Mesenchymal stem cell (in vitro differentiated cells and primary cell): ENCODE measurements around the gene C5orf15.

Source experiments
- DNase-seq: peaks from one replicate; pipeline ENCODE4 v3.0.0-alpha.2; 2013
- H2AFZ ChIP-seq: one replicate; pipeline ENCODE4 v1.6.1; 2013; ENCODE audit warnings: low read depth, mild to moderate bottlenecking, control low read depth, inconsistent platforms, low read length, moderate library complexity
- H2AK5ac ChIP-seq: 2 replicates; pipeline ENCODE4 v1.6.1; 2013; ENCODE audit warnings: low read length, moderate library complexity, mild to moderate bottlenecking, inconsistent platforms; ENCODE audit not compliant: severe bottlenecking
- H2BK120ac ChIP-seq: one replicate; pipeline ENCODE4 v1.6.1; 2013; ENCODE audit warnings: low read depth, mild to moderate bottlenecking, inconsistent platforms, low read length, moderate library complexity
- H2BK12ac ChIP-seq, 2 experiments: one replicate each; pipeline ENCODE4 v1.6.1; 2013; ENCODE audit warnings: inconsistent platforms in 2 of 2, low read length in 2 of 2, mild to moderate bottlenecking in 2 of 2, moderate library complexity in 2 of 2, control low read depth in 1 of 2
- H2BK15ac ChIP-seq: one replicate; pipeline ENCODE4 v1.6.1; 2013; ENCODE audit warnings: mild to moderate bottlenecking, low read depth, inconsistent platforms; ENCODE audit not compliant: poor library complexity, severe bottlenecking
- H2BK5ac ChIP-seq: 2 replicates; pipeline ENCODE4 v1.6.1; 2013; ENCODE audit warnings: low read depth, mild to moderate bottlenecking, low read length, control low read depth, inconsistent platforms; ENCODE audit not compliant: poor library complexity, severe bottlenecking
- H3K14ac ChIP-seq, 2 experiments: one replicate each; pipeline ENCODE4 v1.6.1; 2013; ENCODE audit warnings: inconsistent platforms in 2 of 2, low read length in 2 of 2, control low read depth in 1 of 2, mild to moderate bottlenecking in 1 of 2, moderate library complexity in 1 of 2
- H3K18ac ChIP-seq, 2 experiments: one replicate each; pipeline ENCODE4 v1.6.1; 2013; ENCODE audit warnings: inconsistent platforms in 2 of 2, low read length in 2 of 2, control low read depth in 1 of 2, low read depth in 1 of 2, mild to moderate bottlenecking in 1 of 2
- H3K23ac ChIP-seq, 2 experiments: one replicate each; pipeline ENCODE4 v1.6.1; 2013; ENCODE audit warnings: inconsistent platforms in 2 of 2, low read length in 2 of 2, mild to moderate bottlenecking in 2 of 2, moderate library complexity in 2 of 2, control low read depth in 1 of 2
- H3K27ac ChIP-seq: 2 replicates; pipeline ENCODE4 v1.5.1; 2013; ENCODE audit warnings: mild to moderate bottlenecking, moderate library complexity, low read length, control low read depth, inconsistent platforms; ENCODE audit not compliant: poor library complexity, severe bottlenecking
- H3K27me3 ChIP-seq, 2 experiments: 2 replicates each; pipeline versions ENCODE4 v1.6.1 to v1.7.0; 2013; ENCODE audit warnings: low read length in 2 of 2, mild to moderate bottlenecking in 2 of 2, moderate library complexity in 2 of 2, control low read depth in 1 of 2, inconsistent platforms in 1 of 2; ENCODE audit not compliant: control insufficient read depth in 1 of 2, insufficient read depth in 1 of 2
- H3K36me3 ChIP-seq, 2 experiments: 2 replicates each; pipeline versions ENCODE4 v1.6.1 to v1.7.0; 2013; ENCODE audit warnings: low read length in 2 of 2, control low read depth in 1 of 2, inconsistent platforms in 1 of 2, low read depth in 1 of 2, mild to moderate bottlenecking in 1 of 2; ENCODE audit not compliant: insufficient read depth in 2 of 2, control insufficient read depth in 1 of 2
- H3K4ac ChIP-seq, 2 experiments: one replicate each; pipeline ENCODE4 v1.6.1; 2013; ENCODE audit warnings: inconsistent platforms in 2 of 2, low read length in 2 of 2, mild to moderate bottlenecking in 2 of 2, moderate library complexity in 2 of 2, control low read depth in 1 of 2, low read depth in 1 of 2
- H3K4me1 ChIP-seq: 2 replicates; pipeline ENCODE4 v1.6.1; 2013; ENCODE audit warnings: low read depth, low read length, control low read depth; ENCODE audit not compliant: control insufficient read depth, insufficient read depth
- H3K4me2 ChIP-seq: 2 replicates; pipeline ENCODE4 v1.6.1; 2013; ENCODE audit warnings: low read length, mild to moderate bottlenecking, inconsistent platforms; ENCODE audit not compliant: poor library complexity, severe bottlenecking
- H3K4me3 ChIP-seq, 2 experiments: 2 replicates each; pipeline versions ENCODE4 v1.5.1 to v1.7.0; 2013; ENCODE audit warnings: low read length in 2 of 2, mild to moderate bottlenecking in 2 of 2, control low read depth in 1 of 2, low read depth in 1 of 2; ENCODE audit not compliant: insufficient read depth in 1 of 2
- H3K79me1 ChIP-seq: replicated peaks from 2 replicates; pipeline ENCODE4 v1.6.1; 2013; ENCODE audit warnings: mild to moderate bottlenecking, control low read depth, low read length, inconsistent platforms; ENCODE audit not compliant: poor library complexity, severe bottlenecking
- H3K9ac ChIP-seq: 2 replicates; pipeline ENCODE4 v1.7.0; 2013; ENCODE audit warnings: mild to moderate bottlenecking, low read length, moderate library complexity
- H3K9me3 ChIP-seq: 2 replicates; pipeline ENCODE4 v1.7.0; 2013; ENCODE audit warnings: mild to moderate bottlenecking, low read length; ENCODE audit not compliant: control insufficient read depth
- H4K8ac ChIP-seq: one replicate; pipeline ENCODE4 v1.6.1; 2013; ENCODE audit warnings: inconsistent platforms, mild to moderate bottlenecking, low read length, moderate library complexity
- H4K91ac ChIP-seq: one replicate; pipeline ENCODE4 v1.6.1; 2013; ENCODE audit warnings: mild to moderate bottlenecking, low read length, inconsistent platforms
- WGBS: methylation state at CpG from one replicate; pipeline ENCODE4 v1.1.7; 2013; ENCODE audit warnings: mixed read lengths; 5-methylcytosine and 5-hydroxymethylcytosine counted together

The C5orf15 gene

DNA sequence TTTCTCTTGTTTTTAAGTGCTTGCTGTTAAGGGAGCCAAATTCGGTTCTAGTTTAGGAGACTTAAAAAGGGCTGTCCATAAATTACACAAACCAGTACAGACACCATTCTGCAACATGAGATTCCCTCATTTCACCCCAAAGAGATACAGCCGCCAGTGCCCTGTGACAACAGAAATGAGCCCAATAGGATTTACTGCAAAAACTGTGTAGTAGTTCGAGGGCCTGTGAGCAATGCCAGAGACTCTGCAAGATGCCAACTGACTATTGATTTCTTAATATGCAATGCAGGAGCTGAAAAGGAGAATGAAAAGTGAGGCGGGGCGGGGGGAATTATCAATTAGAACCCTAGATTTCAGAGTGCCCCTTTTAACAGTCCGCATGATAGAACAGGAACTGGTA is 5.7 kb upstream of the C5orf15 start:
- Histone ChIP-seq H3K4me3 (no peak overlapping the region), H3K14ac (no peak overlapping the region), H3K4ac (no peak overlapping the region), H2AK5ac (no peak overlapping the region), H3K27me3 (no peaks in the 10 kb centered on the region), H2BK15ac (no peak overlapping the region), H3K18ac (no peak overlapping the region), H3K9ac (no peak overlapping the region), H3K36me3 (peaks cover 27 to 68% of the 10 kb centered on the region in 2 experiments), H3K27ac (no peak overlapping the region), H4K8ac (no peak overlapping the region), H3K4me2 (no peak overlapping the region), H3K4me1 (peaks cover 13% of the 10 kb centered on the region), H3K79me1 (peaks cover 10% of the 10 kb centered on the region), H2AFZ (no peak overlapping the region), H2BK120ac (no peak overlapping the region), H2BK12ac (no peak overlapping the region), H4K91ac (no peak overlapping the region), H3K23ac (no peak overlapping the region), H3K9me3 (no peaks in the 10 kb centered on the region), H2BK5ac (no peak overlapping the region)
- WGBS, result 97% methylated on average over 6 of the region's 6 CpGs
- no peak for DNase-seq

DNA sequence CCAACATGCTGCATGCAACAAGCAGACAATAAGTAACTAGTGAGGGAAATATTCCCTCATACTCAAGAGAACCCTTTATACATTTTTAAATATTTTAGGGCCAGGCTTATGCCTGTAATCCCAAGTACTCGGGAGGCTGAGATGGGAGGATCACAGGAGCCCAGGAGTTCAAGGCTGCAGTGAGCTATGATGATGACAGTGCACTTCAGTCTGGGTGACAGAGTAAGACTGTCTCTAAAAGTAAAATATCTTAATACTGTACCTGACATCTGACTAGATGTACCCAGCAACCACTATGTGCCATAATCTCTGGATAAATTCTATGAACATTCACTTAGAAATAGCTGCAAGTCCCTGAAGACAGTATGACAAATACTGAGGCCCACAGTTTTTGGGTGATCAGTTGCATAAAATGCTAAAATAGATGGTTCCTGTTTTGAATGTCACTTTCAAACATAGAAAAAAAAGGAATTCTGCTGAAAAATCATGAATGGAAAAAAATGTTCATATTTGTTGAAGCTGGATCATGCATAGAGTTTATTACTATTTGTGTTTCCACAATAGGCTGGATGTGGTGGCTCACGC is 2.0 kb upstream of the C5orf15 start:
- Histone ChIP-seq H3K18ac (no peak overlapping the region), H2AFZ (no peak overlapping the region), H3K4me2 (no peak overlapping the region), H3K27me3 (no peaks in the 10 kb centered on the region), H3K9me3 (no peaks in the 10 kb centered on the region), H3K27ac (peak overlapping the region; percentile 98), H2BK12ac (no peak overlapping the region), H3K4me1 (peaks cover 11% of the 10 kb centered on the region), H3K4ac (no peak overlapping the region), H3K36me3 (peaks cover 16 to 43% of the 10 kb centered on the region in 2 experiments), H3K9ac (peak overlapping the region; percentile 9), H4K91ac (no peak overlapping the region), H2BK5ac (peak overlapping the region; percentile 73), H4K8ac (no peak overlapping the region), H3K23ac (no peak overlapping the region), H2AK5ac (peak overlapping the region; percentile 75), H3K79me1 (peaks cover 8% of the 10 kb centered on the region), H2BK120ac (no peak overlapping the region), H2BK15ac (no peak overlapping the region), H3K4me3 (no peak overlapping the region), H3K14ac (no peak overlapping the region)
- no peak for DNase-seq
- WGBS, result 89% methylated on average over 1 of the region's 2 CpGs

GRCh38 chr5:133969654-133970324 is 1.4 kb upstream of the C5orf15 start:
- Histone ChIP-seq H3K23ac (no peak overlapping the region), H3K27me3 (no peaks in the 10 kb centered on the region), H2BK5ac (peak overlapping the region; percentile 80), H4K91ac (no peak overlapping the region), H4K8ac (no peak overlapping the region), H3K36me3 (peaks cover 13 to 38% of the 10 kb centered on the region in 2 experiments), H3K79me1 (peaks cover 8% of the 10 kb centered on the region), H2BK15ac (no peak overlapping the region), H2AK5ac (peak overlapping the region; percentile 90), H3K27ac (peak overlapping the region; percentile 98), H2BK120ac (no peak overlapping the region), H3K9ac (peak overlapping the region; percentile 99), H3K4me2 (peak overlapping the region; percentile 49), H3K4me1 (peaks cover 11% of the 10 kb centered on the region), H3K4ac (no peak overlapping the region), H3K18ac (no peak overlapping the region), H3K9me3 (no peaks in the 10 kb centered on the region), H3K4me3 (peak overlapping the region in 1 of 2 experiments; percentile 98), H3K14ac (no peak overlapping the region), H2BK12ac (no peak overlapping the region), H2AFZ (no peak overlapping the region)
- WGBS, result 70% methylated on average over 7 of the region's 7 CpGs
- peak; percentile 87 for DNase-seq

- H3K27ac ChIP-seq, result peak overlapping the region; percentile 84
- H4K8ac ChIP-seq, result peak overlapping the region; percentile 83
- peaks cover 3% of the 10 kb centered on the region for H3K79me1 ChIP-seq
- peak overlapping the region; percentile 96 for H2AFZ ChIP-seq
- H3K9ac ChIP-seq, result peak overlapping the region; percentile 99
- H2BK12ac ChIP-seq, result peak overlapping the region; percentile 10 to 25
- no peaks in the 10 kb centered on the region for H3K27me3 ChIP-seq
- DNase-seq, result peak; percentile 90
- peak overlapping the region; percentile 24 to 87 for H3K4ac ChIP-seq
- H3K36me3 ChIP-seq, result peaks cover 9 to 24% of the 10 kb centered on the region in 2 experiments
- WGBS, result 8% methylated on average over 12 of the region's 12 CpGs
- H3K4me1 ChIP-seq, result peaks cover 11% of the 10 kb centered on the region
- H3K14ac ChIP-seq, result peak overlapping the region in 1 of 2 experiments; percentile 97
- peak overlapping the region; percentile 6 for H2BK15ac ChIP-seq
- peak overlapping the region; percentile 87 for H3K4me2 ChIP-seq
- peak overlapping the region in 1 of 2 experiments; percentile 23 for H3K18ac ChIP-seq
- H3K9me3 ChIP-seq, result no peaks in the 10 kb centered on the region
- peak overlapping the region; percentile 48 for H4K91ac ChIP-seq
- H3K4me3 ChIP-seq, result peak overlapping the region; percentile 88 to 98
- H2BK5ac ChIP-seq, result peak overlapping the region; percentile 85
- H3K23ac ChIP-seq, result peak overlapping the region in 1 of 2 experiments; percentile 57
- no peak overlapping the region for H2BK120ac ChIP-seq
- peak overlapping the region; percentile 19 for H2AK5ac ChIP-seq
Measured at GRCh38 chr5:133967698-133968203, 674 bp downstream of the C5orf15 start.
